Measurements from ENCODE around the gene CCDC51.
"Not testable (repeated sequence)": the region's sequence is repeated elsewhere in the genome, so short reads cannot be mapped to it uniquely, and the experiment has no call there.

The CCDC51 gene

GRCh38 chr3:48465531-48466378 lies 25.8 kb upstream of the CCDC51 start:
- DNase-seq (ENCODE audit: low spot score): peak; percentile 100

GRCh38 chr3:48465237-48465530 lies 25.3 kb upstream of the CCDC51 start:
- no peak for DNase-seq (ENCODE audit: low spot score)

- no peak for DNase-seq (ENCODE audit: low spot score)
These were observed 24.8 kb upstream of the CCDC51 start for GRCh38 chr3:48464713-48465221.

GRCh38 chr3:48463703-48464102 lies 23.8 kb upstream of the CCDC51 start:
- no peak for DNase-seq (ENCODE audit: low spot score)

- DNase-seq (ENCODE audit: low spot score): not testable (repeated sequence)
These were observed 21.8 kb upstream of the CCDC51 start for GRCh38 chr3:48461767-48462166.

- no peak for DNase-seq (ENCODE audit: low spot score)
These were observed 20.6 kb upstream of the CCDC51 start for GRCh38 chr3:48460517-48460902.

- no peak for DNase-seq (ENCODE audit: low spot score)
These were observed 20.0 kb upstream of the CCDC51 start for GRCh38 chr3:48459773-48460516.

- no peak for DNase-seq (ENCODE audit: low spot score)
These were observed 19.4 kb upstream of the CCDC51 start for GRCh38 chr3:48459331-48459730.

- no peak for DNase-seq (ENCODE audit: low spot score)
These were observed 16.5 kb upstream of the CCDC51 start for GRCh38 chr3:48456456-48456855.

GRCh38 chr3:48451270-48451669 lies 11.4 kb upstream of the CCDC51 start:
- no peak for DNase-seq (ENCODE audit: low spot score)

GRCh38 chr3:48446425-48447193 lies 6.7 kb upstream of the CCDC51 start, which contains the start of gene ATRIP:
ATRIP (plus strand) TSS chr3:48446737; CDS start chr3:48446846, 109 bp downstream.
- DNase-seq (ENCODE audit: low spot score): peak; percentile 95

GRCh38 chr3:48446043-48446424 lies 6.1 kb upstream of the CCDC51 start:
- no peak for DNase-seq (ENCODE audit: low spot score)

GRCh38 chr3:48445277-48445882 lies 5.5 kb upstream of the CCDC51 start:
- no peak for DNase-seq (ENCODE audit: low spot score)

- no peak for DNase-seq (ENCODE audit: low spot score)
These were observed 2.0 kb upstream of the CCDC51 start for GRCh38 chr3:48441940-48442339.

GRCh38 chr3:48440590-48440958 lies 655 bp upstream of the CCDC51 start:
- DNase-seq (ENCODE audit: low spot score): no peak

GRCh38 chr3:48437812-48438211 lies 2.1 kb downstream of the CCDC51 start:
- no peak for DNase-seq (ENCODE audit: low spot score)

GRCh38 chr3:48436855-48437254 lies 3.1 kb downstream of the CCDC51 start:
- DNase-seq (ENCODE audit: low spot score): no peak

GRCh38 chr3:48436477-48436787 lies 3.5 kb downstream of the CCDC51 start:
- no peak for DNase-seq (ENCODE audit: low spot score)

GRCh38 chr3:48435774-48436476 lies 4.0 kb downstream of the CCDC51 start:
- peak; percentile 86 for DNase-seq (ENCODE audit: low spot score)

GRCh38 chr3:48435223-48435595 lies 4.7 kb downstream of the CCDC51 start:
- DNase-seq (ENCODE audit: low spot score): no peak

GRCh38 chr3:48434591-48435222 lies 5.2 kb downstream of the CCDC51 start:
- DNase-seq (ENCODE audit: low spot score): no peak

Data from AG08395 (cell line).